Osteocyte (in vitro differentiated cells): ENCODE data around the gene ACKR1. TPM values are rescaled to one million over a fixed set of nuclear protein-coding genes. Genes with fewer than 3 reads are reported as not detected.

Experiments used
- DNase-seq: peaks from one replicate; pipeline ENCODE4 v3.0.0; 2021; ENCODE audit warnings: mixed read lengths; ENCODE audit not compliant: unreplicated experiment; ENCODE audit errors: extremely low spot score
- H3K27ac Mint-ChIP-seq: one replicate; pipeline ENCODE4 v1.8.0; 2021; ENCODE audit warnings: mild to moderate bottlenecking, mixed read lengths; ENCODE audit not compliant: unreplicated experiment
- H3K27me3 Mint-ChIP-seq: one replicate; pipeline ENCODE4 v1.8.0; 2021; ENCODE audit warnings: mixed read lengths; ENCODE audit not compliant: unreplicated experiment
- H3K36me3 Mint-ChIP-seq: one replicate; pipeline ENCODE4 v1.8.0; 2021; ENCODE audit warnings: mixed read lengths; ENCODE audit not compliant: unreplicated experiment
- H3K4me1 Mint-ChIP-seq: one replicate; pipeline ENCODE4 v1.8.0; 2021; ENCODE audit warnings: mixed read lengths; ENCODE audit not compliant: unreplicated experiment
- H3K4me3 Mint-ChIP-seq: one replicate; pipeline ENCODE4 v1.8.0; 2021; ENCODE audit warnings: mild to moderate bottlenecking, moderate library complexity, mixed read lengths; ENCODE audit not compliant: unreplicated experiment
- H3K9me3 Mint-ChIP-seq: one replicate; pipeline ENCODE4 v1.8.0; 2021; ENCODE audit warnings: mixed read lengths; ENCODE audit not compliant: unreplicated experiment
- CTCF ChIP-seq: fragments of 200-600 bp; sonication (generic); IDR thresholded peaks from 2 replicates; pipeline ENCODE4 v1.5.0; 2021; ENCODE audit warnings: antibody characterized with exemption, mild to moderate bottlenecking, moderate library complexity
- total RNA-seq: library from RNA; stranded (reverse); gene quantifications from 2 replicates; pipeline ENCODE4 v1.2.1, GENCODE V29; 2021

The ACKR1 gene
- total RNA-seq, 1 donor from 2014 or later: not detected

GRCh38 chr1:159229896-159230295, 25.2 kb downstream of the ACKR1 start:
- no peak for DNase-seq
- H3K36me3 Mint-ChIP-seq: no peaks in the 10 kb centered on the region

GRCh38 chr1:159239551-159240220, 35.0 kb downstream of the ACKR1 start:
- Mint-ChIP-seq H3K27me3 (no peaks in the 10 kb centered on the region), H3K4me1 (no peaks in the 10 kb centered on the region)

More at GRCh38 chr1:159229896-159230295, 25.2 kb downstream of the ACKR1 start:
- H3K4me3 Mint-ChIP-seq: no peak overlapping the region
- no peaks in the 10 kb centered on the region for H3K27me3 Mint-ChIP-seq
- no peak for TF ChIP-seq CTCF
- no peak overlapping the region for H3K27ac Mint-ChIP-seq
- H3K4me1 Mint-ChIP-seq: no peaks in the 10 kb centered on the region
- H3K9me3 Mint-ChIP-seq: no peaks in the 10 kb centered on the region

GRCh38 chr1:159247266-159247665, 42.6 kb downstream of the ACKR1 start:
- H3K4me1 Mint-ChIP-seq: no peaks in the 10 kb centered on the region
- peaks cover 25% of the 10 kb centered on the region for H3K9me3 Mint-ChIP-seq
- H3K27ac Mint-ChIP-seq: no peak overlapping the region
- H3K36me3 Mint-ChIP-seq: no peaks in the 10 kb centered on the region
- no peaks in the 10 kb centered on the region for H3K27me3 Mint-ChIP-seq
- no peak for DNase-seq
- no peak for TF ChIP-seq CTCF
- H3K4me3 Mint-ChIP-seq: no peak overlapping the region

More at GRCh38 chr1:159239551-159240220, 35.0 kb downstream of the ACKR1 start:
- Mint-ChIP-seq H3K27ac (no peak overlapping the region), H3K4me3 (no peak overlapping the region), H3K36me3 (no peaks in the 10 kb centered on the region), H3K9me3 (peaks cover 25% of the 10 kb centered on the region)
- no peak for DNase-seq
- TF ChIP-seq CTCF: no peak

GRCh38 chr1:159248311-159248710, 43.6 kb downstream of the ACKR1 start:
- H3K36me3 Mint-ChIP-seq: no peaks in the 10 kb centered on the region
- no peak for DNase-seq
- no peak for TF ChIP-seq CTCF
- peaks cover 20% of the 10 kb centered on the region for H3K9me3 Mint-ChIP-seq
- no peaks in the 10 kb centered on the region for H3K4me1 Mint-ChIP-seq
- H3K4me3 Mint-ChIP-seq: no peak overlapping the region
- H3K27me3 Mint-ChIP-seq: no peaks in the 10 kb centered on the region
- H3K27ac Mint-ChIP-seq: no peak overlapping the region

GRCh38 chr1:159250638-159251216, 46.1 kb downstream of the ACKR1 start:
- Mint-ChIP-seq H3K36me3 (no peaks in the 10 kb centered on the region), H3K27ac (no peak overlapping the region), H3K4me3 (no peak overlapping the region), H3K27me3 (no peaks in the 10 kb centered on the region), H3K4me1 (no peaks in the 10 kb centered on the region), H3K9me3 (peaks cover 18% of the 10 kb centered on the region)
- no peak for DNase-seq
- no peak for TF ChIP-seq CTCF
